Activated CD8-positive, alpha-beta memory T cell treated with anti-CD3 and anti-CD28 coated beads, Interleukin-2, amount 50 U/mL, for 24 hours (primary cell): Measurements from ENCODE around the gene BRD1.

Source experiments
- DNase-seq: peaks from one replicate; pipeline ENCODE4 v3.0.0-alpha.2; 2020; ENCODE audit errors: extremely low read depth

The BRD1 gene

DNA sequence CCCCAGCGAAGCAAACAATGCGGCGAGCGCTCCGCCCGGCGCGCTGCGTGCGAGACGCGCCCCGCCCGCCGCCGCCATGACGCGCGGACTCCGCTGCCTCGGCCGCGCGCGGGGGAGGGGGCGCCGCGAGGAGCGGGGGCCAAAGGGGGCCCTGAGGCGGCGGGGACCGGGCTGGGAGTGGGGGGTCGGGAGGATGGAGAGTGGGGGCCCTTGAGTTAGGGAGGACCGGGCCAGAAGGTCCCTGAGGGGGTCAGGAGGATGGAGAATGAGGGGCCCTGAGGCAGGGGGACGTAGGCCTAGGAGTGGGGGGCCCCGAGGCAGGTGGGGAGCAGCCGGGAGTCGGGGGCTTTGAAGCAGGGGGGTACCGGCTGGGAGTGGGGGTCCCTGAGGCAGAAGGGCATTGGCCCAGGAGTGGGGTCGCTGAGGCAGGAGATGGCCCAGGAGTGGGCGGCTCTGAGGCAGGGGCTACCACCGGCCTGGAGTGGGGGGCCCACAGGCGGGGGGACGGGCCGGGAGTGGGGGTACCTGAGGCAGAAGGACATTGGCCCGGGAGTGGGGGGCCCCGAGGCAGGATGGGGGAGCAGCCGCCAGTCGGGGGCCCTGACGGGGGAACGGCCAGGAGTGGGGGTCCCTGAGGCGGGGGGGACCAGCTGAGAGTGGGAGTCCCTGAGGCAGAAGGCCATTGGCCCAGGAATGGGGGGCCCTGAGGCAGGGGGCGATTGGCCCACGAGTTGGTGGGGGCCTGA is at the start of gene BRD1:
Gene BRD1, minus strand, starts transcription at position 21 of the 746 bp plus-strand sequence. CDS start 3,556 bp downstream, outside the sequence.
- DNase-seq: no peak

GRCh38 chr22:49873228-49873940 is 45.7 kb upstream of the BRD1 start:
- no peak for DNase-seq

- DNase-seq: no peak
Observed at GRCh38 chr22:49872347-49872746, 44.7 kb upstream of the BRD1 start.

- no peak for DNase-seq
Observed at GRCh38 chr22:49871482-49871881, 43.8 kb upstream of the BRD1 start.

GRCh38 chr22:49869845-49870712 is 42.4 kb upstream of the BRD1 start:
- DNase-seq: no peak

- no peak for DNase-seq
Observed at GRCh38 chr22:49869086-49869830, 41.6 kb upstream of the BRD1 start.

DNA sequence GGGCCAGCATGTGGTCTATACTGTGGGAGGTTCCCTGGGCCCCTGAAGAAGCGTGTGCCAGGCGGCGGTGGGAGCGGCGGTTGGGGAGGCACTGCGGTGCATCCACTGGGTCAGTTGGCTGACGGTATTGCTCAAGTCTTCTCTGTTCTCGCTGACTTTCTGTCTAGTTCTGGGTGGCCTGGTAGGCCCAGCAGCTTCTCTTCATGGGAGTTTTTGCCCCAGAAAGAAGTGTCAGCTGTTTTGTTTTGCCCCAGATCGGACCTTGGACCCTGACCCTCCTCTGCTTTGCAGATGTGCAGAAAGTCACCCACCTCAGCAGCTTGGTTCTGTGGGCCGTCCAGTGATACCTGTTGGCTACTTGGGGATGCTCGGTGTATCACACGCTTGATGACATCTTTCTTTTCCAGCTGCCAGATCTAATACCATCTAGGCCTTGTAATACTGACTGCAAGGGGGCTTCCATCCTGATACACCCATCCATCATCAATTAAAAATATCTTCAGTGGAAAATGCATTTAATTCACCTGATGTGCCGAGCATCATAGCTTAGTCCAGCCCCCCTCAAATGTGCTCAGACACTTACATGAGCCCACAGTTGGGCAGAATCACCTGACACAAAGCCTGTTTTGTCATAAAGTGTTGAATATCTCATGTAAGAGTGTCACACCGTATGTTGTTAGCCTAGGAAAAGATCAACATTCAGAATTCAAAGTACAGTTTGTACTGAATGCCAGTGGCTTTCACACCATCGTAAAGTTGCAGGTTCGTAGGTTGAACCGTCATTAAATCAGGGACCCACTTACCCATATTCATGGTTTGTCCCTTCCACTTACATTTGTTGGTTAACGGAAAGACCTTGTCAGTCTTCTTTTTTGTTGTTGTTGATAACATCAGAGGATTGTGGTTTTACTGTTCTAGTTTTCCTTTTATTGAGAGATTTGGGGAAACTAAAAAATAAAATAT is 39.9 kb upstream of the BRD1 start:
- DNase-seq: no peak

- DNase-seq: no peak
Observed at GRCh38 chr22:49866646-49867045, 39.0 kb upstream of the BRD1 start.

DNA sequence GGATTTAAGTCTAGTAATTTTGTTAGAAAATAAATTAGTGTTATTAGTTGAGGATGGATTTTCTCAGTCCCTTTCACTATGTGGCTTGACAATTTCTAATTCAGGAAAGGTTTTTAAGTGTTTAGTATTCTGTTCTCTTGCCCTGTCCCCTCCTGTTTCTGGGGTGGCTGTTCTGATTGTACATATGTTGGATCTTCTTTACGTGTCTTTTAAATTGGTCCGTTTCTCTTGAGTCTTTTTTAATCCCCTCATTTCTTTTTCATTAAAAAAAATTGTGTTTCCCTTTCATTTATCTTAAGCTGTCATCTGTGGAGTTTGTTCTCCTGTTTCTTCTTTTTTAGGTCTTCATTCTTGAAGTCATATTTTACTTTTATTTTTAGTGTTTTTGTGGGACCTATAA is 38.5 kb upstream of the BRD1 start:
- no peak for DNase-seq

DNA sequence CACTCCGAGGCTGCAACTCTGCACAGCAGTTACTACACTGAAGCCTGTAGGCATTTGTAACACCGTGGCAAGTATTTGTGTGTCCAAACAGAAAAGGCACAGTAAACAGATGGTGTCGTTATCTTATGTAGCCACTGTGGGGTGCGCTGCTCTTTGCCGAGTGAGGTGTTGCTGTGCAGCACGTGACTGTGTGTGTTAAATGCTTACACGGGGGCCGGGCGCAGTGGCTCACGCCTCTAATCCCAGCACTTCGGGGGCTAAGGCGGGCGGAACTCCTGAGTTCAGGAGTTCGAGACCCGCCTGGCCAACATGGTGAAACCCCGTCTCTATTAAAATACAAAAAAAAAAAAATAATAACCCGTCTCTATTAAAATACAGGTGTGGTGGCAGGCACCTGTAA is 37.5 kb upstream of the BRD1 start:
- DNase-seq: no peak

DNA sequence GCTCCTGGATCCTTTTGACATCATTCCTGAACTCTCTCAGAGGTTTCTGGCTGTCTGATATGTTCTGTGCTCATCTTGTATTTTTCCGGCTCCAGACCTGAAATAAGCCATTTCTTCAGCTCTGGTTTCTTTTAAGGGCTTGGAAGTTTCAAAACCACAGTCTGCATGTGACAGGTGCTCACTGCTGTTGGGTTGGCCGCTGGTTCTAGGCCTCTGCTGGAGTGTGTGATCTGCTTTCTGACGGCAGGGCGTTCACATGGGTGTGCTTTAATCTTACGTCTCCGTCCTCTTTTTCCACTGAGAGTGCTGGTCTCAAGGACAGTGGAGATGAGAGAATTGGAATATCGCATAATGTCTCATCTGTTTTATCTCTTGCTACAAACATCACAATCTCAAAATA is 36.3 kb upstream of the BRD1 start:
- no peak for DNase-seq

GRCh38 chr22:49862496-49862776 is 34.8 kb upstream of the BRD1 start:
- no peak for DNase-seq

DNA sequence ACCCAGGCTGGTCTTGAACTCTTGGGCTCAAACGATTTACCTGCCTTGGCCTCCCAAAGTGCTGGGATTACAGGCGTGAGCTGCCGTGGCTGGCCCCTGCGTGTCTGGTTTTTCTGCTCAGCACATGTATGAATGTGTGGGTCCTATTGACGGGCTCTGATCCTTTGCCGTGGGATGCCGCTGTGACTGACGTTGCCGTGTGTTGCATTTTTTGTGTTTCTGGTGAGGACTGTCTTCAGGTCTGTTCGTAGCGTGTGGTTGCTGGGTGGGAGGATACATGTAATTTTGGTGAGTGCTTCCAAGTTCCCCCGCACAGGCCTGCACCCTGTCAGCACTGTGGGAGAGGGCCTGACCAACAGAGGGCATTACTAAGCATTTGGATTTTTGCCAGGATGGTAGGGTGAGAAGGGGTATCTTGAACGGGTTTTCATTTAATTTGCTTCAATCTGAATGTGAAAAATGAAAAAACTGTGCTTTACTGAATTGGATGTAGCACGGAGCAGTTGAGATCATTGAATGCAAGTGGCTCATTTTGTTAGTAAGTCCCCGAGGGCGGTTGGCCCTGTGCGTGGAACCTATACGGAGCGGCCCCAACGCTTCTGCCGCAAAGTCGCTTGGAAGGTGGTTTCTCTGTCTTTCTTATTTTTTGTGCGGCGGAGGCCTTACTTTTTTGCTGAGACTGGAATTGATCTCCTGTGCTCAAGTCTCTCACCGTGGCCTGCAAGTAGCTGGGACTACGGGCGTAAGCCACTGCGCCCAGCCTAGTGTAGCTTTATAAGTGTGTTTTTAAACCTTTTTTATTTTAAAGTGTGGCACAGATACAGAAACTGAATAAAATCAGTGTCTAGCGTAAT is 34.2 kb upstream of the BRD1 start:
- no peak for DNase-seq

- DNase-seq: no peak
Observed at GRCh38 chr22:49858827-49859226, 31.2 kb upstream of the BRD1 start.

- DNase-seq: no peak
Observed at GRCh38 chr22:49856766-49857618, 29.3 kb upstream of the BRD1 start.

DNA sequence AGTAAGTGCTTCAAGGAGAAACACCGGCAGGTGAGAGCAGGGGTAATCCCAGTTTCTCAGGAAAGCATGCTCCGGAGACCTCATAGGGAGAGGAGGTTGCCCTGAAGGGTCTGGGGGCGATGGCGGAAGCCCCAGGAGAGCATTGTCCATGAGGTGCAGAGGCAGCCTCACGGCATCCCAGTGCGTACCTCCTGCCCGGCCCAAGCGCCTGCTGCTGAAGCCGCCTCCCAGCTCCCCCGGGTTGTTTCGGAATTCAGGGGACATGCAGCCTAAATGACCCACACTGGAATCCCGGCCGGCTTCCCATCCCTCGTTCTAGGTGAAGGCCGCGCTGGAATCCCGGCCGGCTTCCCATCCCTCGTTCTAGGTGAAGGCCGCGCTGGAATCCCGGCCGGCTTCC is 28.7 kb upstream of the BRD1 start:
- no peak for DNase-seq

DNA sequence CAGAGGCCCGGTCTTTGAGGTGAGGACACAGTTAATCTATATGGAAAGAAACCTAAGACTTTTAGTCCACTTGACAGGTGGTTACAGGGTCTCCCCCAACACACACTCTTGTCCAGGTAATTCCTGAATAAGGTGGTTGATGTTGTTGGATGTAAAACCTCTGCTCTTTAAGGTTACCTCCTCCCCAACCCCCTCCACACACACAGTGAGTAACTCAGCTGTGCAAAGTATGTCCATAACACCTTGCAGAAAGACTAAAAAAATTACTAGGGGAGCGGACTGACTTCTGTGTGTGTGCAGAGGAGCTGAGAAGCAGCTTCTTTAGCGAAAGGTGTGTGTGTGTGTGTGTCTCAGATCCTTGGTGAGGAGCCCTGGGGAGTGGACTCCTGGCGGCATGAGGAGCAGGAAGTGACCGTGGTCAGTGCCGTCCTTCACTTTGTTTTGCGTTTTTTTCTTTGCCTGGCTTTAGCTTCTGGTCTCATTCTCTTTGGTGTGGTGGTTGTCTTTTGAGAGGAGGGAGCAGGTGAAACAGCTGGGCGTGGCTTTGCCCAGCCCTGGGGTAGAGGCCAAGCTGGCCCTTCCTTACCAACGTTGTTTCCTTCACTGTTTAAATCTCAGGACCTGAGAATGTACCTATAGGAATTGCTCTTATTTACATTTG is 27.7 kb upstream of the BRD1 start:
- DNase-seq: no peak
